Thyroid gland (tissue), 4 donors: ENCODE results near the gene ART4. TPM values are rescaled to one million over a fixed set of nuclear protein-coding genes. Genes with fewer than 3 reads are reported as not detected.

ENCODE experiments used
- DNase-seq, 2 donors: peaks; one replicate each; pipeline ENCODE4 v3.0.0-alpha.2; 2019
- H3K27ac ChIP-seq, 3 donors: fragments of 200-600 bp; sonication (generic); 1 replicate in 2 of 3; 2 replicates in 1 of 3; pipeline ENCODE4 v1.5.1; 2016 to 2019; ENCODE audit warnings: mild to moderate bottlenecking in 1 of 3, moderate library complexity in 1 of 3
- H3K27me3 ChIP-seq: fragments of 200-600 bp; sonication (generic); one replicate; pipeline ENCODE4 v1.5.1; 2019
- H3K36me3 ChIP-seq, 2 donors: fragments of 200-600 bp; sonication (generic); one replicate each; pipeline ENCODE4 v1.5.1; 2016 to 2019
- H3K4me1 ChIP-seq, 2 donors: fragments of 200-600 bp; sonication (generic); one replicate each; pipeline ENCODE4 v1.5.1; 2017 to 2019
- H3K4me3 ChIP-seq, 3 donors: fragments of 200-600 bp; sonication (generic); replicated peaks in 1 of 3; 1 replicate in 2 of 3; 2 replicates in 1 of 3; pipeline ENCODE4 v1.5.1; 2016; ENCODE audit warnings: mild to moderate bottlenecking in 1 of 3
- H3K9me3 ChIP-seq: fragments of 200-600 bp; sonication (generic); one replicate; pipeline ENCODE4 v1.5.1; 2017
- CTCF ChIP-seq, 6 experiments: fragments of 200-600 bp in 3 of 6; fragments of 450-650 bp in 3 of 6; sonication (generic) in 3 of 6; IDR thresholded peaks; one replicate each; pipeline ENCODE4 v1.5.1; 2016 to 2019; ENCODE audit warnings: antibody characterized with exemption in 6 of 6, mild to moderate bottlenecking in 2 of 6, inconsistent platforms in 1 of 6, moderate library complexity in 1 of 6
- POLR2A ChIP-seq, 2 donors: fragments of 450-650 bp; IDR thresholded peaks; one replicate each; pipeline ENCODE4 v1.6.1; 2017; ENCODE audit warnings: antibody characterized with exemption in 2 of 2, mild to moderate bottlenecking in 2 of 2, moderate library complexity in 1 of 2
- WGBS, 2 donors: methylation state at CpG; one replicate each; pipeline ENCODE4 v1.1.5; 2017; 5-methylcytosine and 5-hydroxymethylcytosine counted together
- intact Hi-C: fragments of 100-400 bp; cut with DNase I; formaldehyde crosslinking; loops from one replicate; pipeline ENCODE4 v1.15.1; 2023
- total RNA-seq, 4 donors: library from RNA; depleted of rRNA; stranded (reverse); fragments of >200 nt; gene quantifications; one replicate each; pipeline ENCODE4 v1.2.3, GENCODE V29; 2016

ART4 gene
- total RNA-seq, 4 donors from 2014 or later, result 5.5 to 26.5 (median 10.8) TPM

DNA sequence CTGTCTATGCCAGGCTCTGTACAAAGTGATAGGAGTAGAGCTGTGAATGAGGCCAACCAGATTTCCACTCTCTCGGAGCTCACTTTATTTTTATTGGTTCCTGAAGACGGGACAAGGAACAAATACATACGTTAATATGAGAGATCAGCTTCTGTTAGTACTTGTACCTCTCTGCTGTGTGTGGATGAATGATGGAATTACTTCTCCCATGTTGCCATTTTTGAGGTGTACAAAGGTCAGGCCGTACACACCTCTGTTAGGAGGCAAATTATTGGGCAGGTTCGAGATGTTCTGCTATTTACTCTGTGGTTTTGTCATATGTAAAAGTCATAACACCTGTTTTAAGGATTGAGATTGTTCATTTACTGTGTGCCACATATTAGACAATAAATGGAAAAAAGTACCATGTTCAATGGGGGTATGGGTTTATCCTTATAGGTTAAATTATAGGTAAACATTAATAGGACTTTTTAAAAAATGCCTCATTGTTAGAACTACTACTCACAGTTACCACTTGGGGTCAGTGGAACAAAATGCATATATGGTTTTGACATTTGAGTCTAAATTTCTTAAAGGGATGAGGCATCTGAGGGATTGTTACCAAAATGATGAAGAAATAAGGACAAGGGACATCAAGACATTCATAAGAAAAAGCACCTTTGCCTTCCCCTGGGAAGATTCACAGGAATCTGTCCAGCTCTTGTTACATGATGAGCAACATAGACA is 66.9 kb downstream of the ART4 start:
- 87 to 93% methylated on average over 5 of the region's 5 CpGs for whole genome bisulfite sequencing, 2 donors
- DNase-seq, result no peak
- no peaks in the 10 kb centered on the region for H3K36me3 ChIP-seq
- peak overlapping the region in 1 of 3 donors; percentile 95 for H3K27ac ChIP-seq
- H3K4me1 ChIP-seq, result peaks cover 0 to 14% of the 10 kb centered on the region in 2 donors
- TF ChIP-seq POLR2A (IDR thresholded peaks at IDR 0.05) (no peak), CTCF (IDR thresholded peaks at IDR 0.05) (peak in 1 of 6 experiments; percentile 5)
- no peaks in the 10 kb centered on the region for H3K27me3 ChIP-seq
- intact Hi-C loops, result no loop called here
- peak overlapping the region in 1 of 3 donors; percentile 1 for H3K4me3 ChIP-seq
- no peaks in the 10 kb centered on the region for H3K9me3 ChIP-seq

DNA sequence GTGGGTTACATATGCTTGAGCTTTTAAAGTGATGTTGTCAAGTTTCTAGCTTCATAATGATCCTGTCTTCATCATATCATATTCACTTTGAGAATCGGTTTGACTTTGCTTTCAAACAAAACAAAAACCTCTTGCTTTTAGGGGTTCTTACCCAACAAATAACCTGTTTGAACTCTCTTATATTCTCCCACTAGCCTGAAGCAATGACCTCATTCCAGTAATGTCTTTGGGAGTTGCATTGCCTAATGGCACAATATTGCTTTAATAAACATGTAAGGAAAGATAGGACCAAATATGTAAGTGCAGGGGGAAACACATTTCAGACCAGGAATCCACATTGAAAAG is 67.7 kb downstream of the ART4 start:
- Histone ChIP-seq H3K27ac (peak overlapping the region; percentile 90 to 95 (median 94)), H3K4me1 (peaks cover 0 to 14% of the 10 kb centered on the region in 2 donors), H3K27me3 (no peaks in the 10 kb centered on the region), H3K4me3 (peak overlapping the region in 1 of 3 donors; percentile 45), H3K9me3 (no peaks in the 10 kb centered on the region), H3K36me3 (no peaks in the 10 kb centered on the region)
- WGBS, 2 donors, result 41 to 45% methylated on average over 1 of the region's 1 CpG
- TF ChIP-seq CTCF (IDR thresholded peaks at IDR 0.05) (no peak), POLR2A (IDR thresholded peaks at IDR 0.05) (no peak)
- DNase-seq, result no peak
- intact Hi-C loops, result no loop called here

Other genes starting within 250 kb of the ART4 start
- not detected for gene GUCY2C, start 146.9 kb downstream of the ART4 start, total RNA-seq
- 10 to 100 TPM; 23.3 to 34.7 (median 29.6) TPM for gene WBP11, start 40.0 kb downstream of the ART4 start, total RNA-seq
- gene C12orf60, start 39.9 kb downstream of the ART4 start, total RNA-seq, result 1 to 10 TPM in 1 of 4 donors, under 1 TPM in 3; 0.33 to 2.5 (median 0.73) TPM
- gene SMCO3, start 29.3 kb downstream of the ART4 start, total RNA-seq, result 1 to 10 TPM in 1 of 4 donors, under 1 TPM in 2, not detected in 1; 0.83 to 1.3 (median 0.89) TPM
- 1,000 to 10,000 TPM in 1 of 4 donors, 100 to 1,000 TPM in 3; 319 to 1,014 (median 397) TPM for gene MGP, start 42.3 kb upstream of the ART4 start, total RNA-seq
- gene ERP27, start 95.0 kb upstream of the ART4 start, total RNA-seq, result 10 to 100 TPM in 1 of 4 donors, 1 to 10 TPM in 1, under 1 TPM in 1, not detected in 1; 0.88 to 24.3 (median 5.0) TPM
- gene ARHGDIB, start 118.1 kb upstream of the ART4 start, total RNA-seq, result 100 to 1,000 TPM in 1 of 4 donors, 10 to 100 TPM in 3; 54.4 to 107 (median 65.9) TPM
- not detected for gene PDE6H, start 129.5 kb upstream of the ART4 start, total RNA-seq